ENCODE results near the gene CDKAL1.

GRCh38 chr6:20718705-20719653 is 184.7 kb downstream of the CDKAL1 start:
- no peak for TF ChIP-seq CTCF (IDR thresholded peaks at IDR 0.05)
- TF ChIP-seq CEBPB (IDR thresholded peaks at IDR 0.05) = no peak
- TF ChIP-seq POLR2A (IDR thresholded peaks at IDR 0.05; ENCODE audit: low read length) = no peak
- TF ChIP-seq NFE2L2 (conservative IDR thresholded peaks at IDR 0.05; ENCODE audit: low read length) = no peak
- no peak for TF ChIP-seq USF2 (IDR thresholded peaks at IDR 0.05)
- no peak for TF ChIP-seq HDAC2 (IDR thresholded peaks at IDR 0.05)
- TF ChIP-seq MAZ (IDR thresholded peaks at IDR 0.05; ENCODE audit: borderline replicate concordance, low read depth, low read length) = no peak
- TF ChIP-seq PHF8 (IDR thresholded peaks at IDR 0.05; ENCODE audit: borderline replicate concordance, low read depth) = no peak
- no peak for TF ChIP-seq ESRRA (IDR thresholded peaks at IDR 0.05; ENCODE audit: borderline replicate concordance, low read length)
- TF ChIP-seq E2F6 (IDR thresholded peaks at IDR 0.05; ENCODE audit: borderline replicate concordance, low read depth) = no peak
- TF ChIP-seq MYC (IDR thresholded peaks at IDR 0.05; ENCODE audit: borderline replicate concordance, low read length) = no peak
- TF ChIP-seq REST (IDR thresholded peaks at IDR 0.05) = no peak
- no peak for TF ChIP-seq GATA3 (IDR thresholded peaks at IDR 0.05; ENCODE audit: borderline replicate concordance)
- TF ChIP-seq MAFK (IDR thresholded peaks at IDR 0.05; ENCODE audit: partially characterized antibody) = no peak
